Measurements from ENCODE around the gene RASL12.

GRCh38 chr15:65050270-65050669 lies 17.5 kb downstream of the RASL12 start:
- no peak for TF ChIP-seq POLR2A (IDR thresholded peaks at IDR 0.05; ENCODE audit: extremely low read depth, insufficient read length)
- no peak for TF ChIP-seq CTCF (IDR thresholded peaks at IDR 0.05; ENCODE audit: low read depth, low read length)

Measured in NB4 (cell line).